T-helper 2 cell (primary cell): Measurements from ENCODE around the gene RBM8A.
A peak's percentile ranks its signal among the peaks of the same experiment; 100 is the strongest.

ENCODE experiments used
- DNase-seq, 5 experiments: peaks; one replicate each; pipeline versions ENCODE4 v3.0.0 to v3.0.0-alpha.2; 2012 to 2022

Gene RBM8A

GRCh38 chr1:145871994-145872924 lies 55.0 kb downstream of the RBM8A start:
- DNase-seq, result peak in 3 of 5 experiments; percentile 14 to 55 (median 17)
